Nephron (organoid): ENCODE measurements around the gene SETD3.

Source experiments
- H3K27ac Mint-ChIP-seq, 3 experiments: 2 replicates each; pipeline ENCODE4 v1.8.0; 2020; ENCODE audit warnings: mixed read lengths in 3 of 3, mild to moderate bottlenecking in 2 of 3, moderate library complexity in 1 of 3
- H3K27me3 Mint-ChIP-seq: 2 replicates; pipeline ENCODE4 v1.8.0; 2021; ENCODE audit warnings: low read depth, mild to moderate bottlenecking, moderate library complexity, mixed read lengths
- H3K36me3 Mint-ChIP-seq: 2 replicates; pipeline ENCODE4 v1.8.0; 2020; ENCODE audit warnings: low read depth, mixed read lengths
- H3K4me1 Mint-ChIP-seq: 2 replicates; pipeline ENCODE4 v1.8.0; 2020; ENCODE audit warnings: mixed read lengths
- H3K4me3 Mint-ChIP-seq, 3 experiments: 2 replicates each; pipeline ENCODE4 v1.8.0; 2020; ENCODE audit warnings: mild to moderate bottlenecking in 3 of 3, mixed read lengths in 3 of 3, moderate library complexity in 2 of 3
- H3K9me3 Mint-ChIP-seq: 2 replicates; pipeline ENCODE4 v1.8.0; 2020; ENCODE audit warnings: mixed read lengths
- CTCF ChIP-seq, 3 experiments: fragments of 200-600 bp; sonication (generic); IDR thresholded peaks; one replicate each; pipeline ENCODE4 v1.5.0; 2021; ENCODE audit warnings: antibody characterized with exemption in 3 of 3; ENCODE audit not compliant: unreplicated experiment in 3 of 3

Gene SETD3

DNA sequence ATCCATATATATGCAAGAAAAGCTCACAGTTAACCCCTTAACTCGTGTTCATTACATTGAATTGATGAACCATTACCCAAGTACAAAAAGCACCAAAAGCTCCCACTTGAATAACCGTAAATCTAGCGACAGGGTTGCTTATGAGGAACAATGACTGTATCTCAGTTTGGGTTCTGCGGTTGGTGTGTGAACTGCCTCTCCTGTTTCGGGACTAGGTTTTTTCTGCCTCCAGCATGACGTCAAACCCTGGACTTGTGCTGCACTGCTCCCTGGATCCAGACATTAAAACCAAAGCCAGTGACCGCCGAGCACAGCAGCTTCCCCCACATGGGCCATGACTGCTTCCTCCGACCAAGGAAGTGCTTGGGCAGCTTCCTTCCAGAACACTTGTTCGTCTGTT is 77.7 kb downstream of the SETD3 start:
- Mint-ChIP-seq H3K27ac (no peak overlapping the region), H3K9me3 (no peaks in the 10 kb centered on the region), H3K4me3 (no peak overlapping the region), H3K4me1 (peaks cover 18% of the 10 kb centered on the region), H3K27me3 (no peaks in the 10 kb centered on the region), H3K36me3 (peaks cover 68% of the 10 kb centered on the region)
- TF ChIP-seq CTCF (IDR thresholded peaks at IDR 0.05; ENCODE audit: unreplicated experiment in 3 of 3) = no peak

DNA sequence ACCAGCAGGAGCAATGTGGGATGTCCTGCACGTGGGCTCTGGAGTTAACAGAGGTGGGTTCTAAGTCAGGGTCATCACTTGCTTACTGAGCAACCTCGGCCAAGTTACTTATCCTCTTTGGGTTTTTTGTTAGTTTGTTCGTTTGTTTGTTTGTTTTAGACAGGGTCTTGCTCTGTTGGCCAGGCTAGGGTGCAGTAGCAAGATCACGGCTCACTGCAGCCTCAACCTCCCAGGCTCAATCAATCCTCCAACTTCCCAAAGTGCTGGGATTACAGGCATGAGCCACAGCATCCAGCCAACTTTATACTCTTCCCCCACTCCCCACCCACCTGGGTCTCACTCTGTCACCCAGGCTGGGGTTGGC is 78.4 kb downstream of the SETD3 start:
- Mint-ChIP-seq H3K36me3 (peaks cover 68% of the 10 kb centered on the region), H3K27me3 (no peaks in the 10 kb centered on the region), H3K9me3 (no peaks in the 10 kb centered on the region), H3K4me1 (peaks cover 18% of the 10 kb centered on the region), H3K27ac (peak overlapping the region in 1 of 3 experiments; percentile 51), H3K4me3 (no peak overlapping the region)
- TF ChIP-seq CTCF (IDR thresholded peaks at IDR 0.05; ENCODE audit: unreplicated experiment in 3 of 3) = no peak

DNA sequence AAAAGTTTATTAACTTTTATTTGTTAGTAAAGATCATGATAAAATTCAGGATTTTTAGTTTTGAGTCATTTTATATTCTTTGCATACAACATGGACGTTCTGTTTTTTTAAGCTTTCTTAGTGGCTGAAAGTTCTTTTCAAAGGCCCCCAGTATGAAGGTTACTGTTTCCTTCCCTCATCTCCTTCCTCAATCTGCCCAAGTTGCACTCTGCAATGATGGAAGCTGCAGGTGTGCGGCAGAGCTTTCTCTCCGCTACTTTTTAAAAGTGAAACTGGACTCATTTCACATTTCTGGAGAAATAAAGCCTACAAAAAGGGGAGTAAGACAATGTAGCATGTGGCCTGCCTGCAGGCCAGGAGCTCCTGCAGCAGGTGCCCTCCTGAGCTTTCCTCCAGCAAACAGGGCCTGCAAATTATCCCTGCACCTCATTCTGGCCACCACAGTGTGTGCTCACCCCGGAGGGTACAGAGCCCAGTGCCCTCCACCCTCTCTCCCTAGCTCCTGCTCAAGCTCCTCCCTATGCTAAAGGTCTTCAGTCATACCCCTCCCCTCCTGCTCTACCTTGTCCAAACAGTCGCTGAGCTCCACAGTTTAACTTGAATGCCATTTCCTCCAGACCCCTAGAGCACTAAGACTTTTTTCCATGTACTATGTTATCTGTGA is 78.9 kb downstream of the SETD3 start:
- Mint-ChIP-seq H3K9me3 (no peaks in the 10 kb centered on the region), H3K27me3 (no peaks in the 10 kb centered on the region), H3K27ac (peak overlapping the region in 2 of 3 experiments; percentile 46 to 51), H3K4me3 (no peak overlapping the region), H3K4me1 (peaks cover 18% of the 10 kb centered on the region), H3K36me3 (peaks cover 69% of the 10 kb centered on the region)
- no peak for TF ChIP-seq CTCF (IDR thresholded peaks at IDR 0.05; ENCODE audit: unreplicated experiment in 3 of 3)

DNA sequence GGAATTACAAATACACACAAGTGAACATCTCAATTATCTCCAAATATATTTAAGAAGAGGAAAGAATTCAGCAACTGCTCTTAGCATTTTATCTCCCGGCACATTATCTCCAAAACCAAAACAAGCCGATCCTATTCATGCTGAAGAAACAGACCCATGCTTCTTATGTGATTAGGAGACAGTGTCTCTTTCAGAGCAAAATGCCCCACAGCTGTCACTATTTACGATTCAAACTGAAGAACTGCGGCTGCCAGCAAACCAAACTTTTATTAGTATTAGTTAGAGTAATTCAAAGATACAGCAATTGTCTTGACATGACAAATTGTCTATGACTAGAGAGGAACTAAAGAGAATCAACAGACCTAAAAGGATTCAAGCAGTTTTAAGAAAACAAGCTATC is 79.4 kb downstream of the SETD3 start:
- TF ChIP-seq CTCF (IDR thresholded peaks at IDR 0.05; ENCODE audit: unreplicated experiment in 3 of 3) = no peak
- peaks cover 18% of the 10 kb centered on the region for H3K4me1 Mint-ChIP-seq
- peak overlapping the region; percentile 22 to 51 (median 46) for H3K27ac Mint-ChIP-seq
- H3K4me3 Mint-ChIP-seq = no peak overlapping the region
- H3K9me3 Mint-ChIP-seq = no peaks in the 10 kb centered on the region
- peaks cover 65% of the 10 kb centered on the region for H3K36me3 Mint-ChIP-seq
- no peaks in the 10 kb centered on the region for H3K27me3 Mint-ChIP-seq

DNA sequence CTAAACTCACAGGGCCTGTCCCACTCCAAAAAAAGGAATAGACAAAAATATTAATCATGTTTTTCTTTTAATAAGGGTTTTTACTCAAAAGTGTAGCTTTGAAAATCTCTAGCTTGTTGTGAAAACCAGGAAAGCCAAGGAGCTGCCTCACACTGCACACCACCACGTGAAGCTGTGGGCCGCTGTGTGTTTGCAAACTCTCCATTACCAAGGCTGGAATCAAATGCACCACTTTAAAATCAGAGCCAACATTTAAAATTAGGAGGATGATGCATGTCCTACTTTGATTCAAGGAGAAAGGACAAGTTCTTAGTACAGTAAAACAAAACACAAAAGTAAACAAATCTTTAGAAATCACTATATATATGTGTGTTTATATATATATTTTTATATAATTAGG is 83.0 kb downstream of the SETD3 start:
- no peak overlapping the region for H3K27ac Mint-ChIP-seq
- no peak overlapping the region for H3K4me3 Mint-ChIP-seq
- H3K27me3 Mint-ChIP-seq = no peaks in the 10 kb centered on the region
- TF ChIP-seq CTCF (IDR thresholded peaks at IDR 0.05; ENCODE audit: unreplicated experiment in 3 of 3) = no peak
- H3K36me3 Mint-ChIP-seq = peaks cover 47% of the 10 kb centered on the region
- H3K4me1 Mint-ChIP-seq = peaks cover 24% of the 10 kb centered on the region
- H3K9me3 Mint-ChIP-seq = no peaks in the 10 kb centered on the region

- Mint-ChIP-seq H3K36me3 (peaks cover 38% of the 10 kb centered on the region), H3K4me1 (peaks cover 7% of the 10 kb centered on the region), H3K9me3 (no peaks in the 10 kb centered on the region), H3K27me3 (no peaks in the 10 kb centered on the region), H3K4me3 (no peak overlapping the region), H3K27ac (no peak overlapping the region)
- TF ChIP-seq CTCF (IDR thresholded peaks at IDR 0.05; ENCODE audit: unreplicated experiment in 3 of 3) = no peak
Observed at GRCh38 chr14:99395909-99396530, 84.6 kb downstream of the SETD3 start.
